Liver (tissue), 3 donors: ENCODE results near the gene APOBEC2.

Source experiments
- FOXA1 ChIP-seq: IDR thresholded peaks from 2 replicates; pipeline ENCODE4 v1.6.1; 2016; ENCODE audit warnings: antibody characterized with exemption
- HNF4A ChIP-seq, 2 donors: conservative IDR thresholded peaks; 2 replicates each; pipeline ENCODE4 v1.6.1; 2016; ENCODE audit warnings: antibody characterized with exemption in 2 of 2, mild to moderate bottlenecking in 2 of 2
- RAD21 ChIP-seq, 2 donors: IDR thresholded peaks; 2 replicates each; pipeline ENCODE4 v1.6.1; 2016; ENCODE audit warnings: antibody characterized with exemption in 2 of 2, mild to moderate bottlenecking in 2 of 2
- RXRA ChIP-seq, 2 donors: IDR thresholded peaks; 2 replicates each; pipeline ENCODE4 v1.6.1; 2017 to 2018; ENCODE audit warnings: antibody characterized with exemption in 2 of 2, mild to moderate bottlenecking in 1 of 2
- TAF1 ChIP-seq: conservative IDR thresholded peaks from 2 replicates; pipeline ENCODE4 v1.6.1; 2016; ENCODE audit warnings: antibody characterized with exemption, mild to moderate bottlenecking
- TF ChIP-seq, protein P1 (sequence below): IDR thresholded peaks from 2 replicates; pipeline ENCODE4 v1.6.1; 2016; ENCODE audit warnings: antibody characterized with exemption, mild to moderate bottlenecking
- TF ChIP-seq, protein P2 (sequence below): fragments of 150-350 bp; IDR thresholded peaks from 2 replicates; pipeline ENCODE4 v1.5.1; 2017; ENCODE audit warnings: improper control_type of control experiment, low read depth, low read length; ENCODE audit not compliant: missing input control
- TF ChIP-seq, protein P3 (sequence below): IDR thresholded peaks from 2 replicates; pipeline ENCODE4 v1.6.1; 2016; ENCODE audit warnings: antibody characterized with exemption
- donor health status: healthy.
- donor health status: healthy.

DNA sequence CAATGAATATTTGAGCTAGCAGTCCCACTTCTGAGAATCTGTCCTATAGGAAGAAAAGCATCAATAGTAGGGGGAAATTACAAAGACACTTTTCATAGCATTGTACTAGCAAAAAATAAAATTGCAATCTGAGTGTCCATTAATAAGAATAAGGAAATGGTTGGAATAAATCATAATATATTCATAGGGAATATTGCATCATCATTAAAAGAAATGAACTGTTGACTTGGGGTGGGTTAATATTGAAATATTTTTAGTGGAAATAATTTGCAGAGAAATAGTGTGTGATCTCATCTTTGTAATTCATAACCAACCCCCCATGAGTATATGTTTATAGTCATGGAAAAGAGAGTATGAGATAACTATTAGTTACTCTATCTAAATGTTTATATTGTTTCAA lies 32.2 kb downstream of the APOBEC2 start:
- TF ChIP-seq, protein P1, sequence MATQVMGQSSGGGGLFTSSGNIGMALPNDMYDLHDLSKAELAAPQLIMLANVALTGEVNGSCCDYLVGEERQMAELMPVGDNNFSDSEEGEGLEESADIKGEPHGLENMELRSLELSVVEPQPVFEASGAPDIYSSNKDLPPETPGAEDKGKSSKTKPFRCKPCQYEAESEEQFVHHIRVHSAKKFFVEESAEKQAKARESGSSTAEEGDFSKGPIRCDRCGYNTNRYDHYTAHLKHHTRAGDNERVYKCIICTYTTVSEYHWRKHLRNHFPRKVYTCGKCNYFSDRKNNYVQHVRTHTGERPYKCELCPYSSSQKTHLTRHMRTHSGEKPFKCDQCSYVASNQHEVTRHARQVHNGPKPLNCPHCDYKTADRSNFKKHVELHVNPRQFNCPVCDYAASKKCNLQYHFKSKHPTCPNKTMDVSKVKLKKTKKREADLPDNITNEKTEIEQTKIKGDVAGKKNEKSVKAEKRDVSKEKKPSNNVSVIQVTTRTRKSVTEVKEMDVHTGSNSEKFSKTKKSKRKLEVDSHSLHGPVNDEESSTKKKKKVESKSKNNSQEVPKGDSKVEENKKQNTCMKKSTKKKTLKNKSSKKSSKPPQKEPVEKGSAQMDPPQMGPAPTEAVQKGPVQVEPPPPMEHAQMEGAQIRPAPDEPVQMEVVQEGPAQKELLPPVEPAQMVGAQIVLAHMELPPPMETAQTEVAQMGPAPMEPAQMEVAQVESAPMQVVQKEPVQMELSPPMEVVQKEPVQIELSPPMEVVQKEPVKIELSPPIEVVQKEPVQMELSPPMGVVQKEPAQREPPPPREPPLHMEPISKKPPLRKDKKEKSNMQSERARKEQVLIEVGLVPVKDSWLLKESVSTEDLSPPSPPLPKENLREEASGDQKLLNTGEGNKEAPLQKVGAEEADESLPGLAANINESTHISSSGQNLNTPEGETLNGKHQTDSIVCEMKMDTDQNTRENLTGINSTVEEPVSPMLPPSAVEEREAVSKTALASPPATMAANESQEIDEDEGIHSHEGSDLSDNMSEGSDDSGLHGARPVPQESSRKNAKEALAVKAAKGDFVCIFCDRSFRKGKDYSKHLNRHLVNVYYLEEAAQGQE: no peak
- TF ChIP-seq, protein P2, sequence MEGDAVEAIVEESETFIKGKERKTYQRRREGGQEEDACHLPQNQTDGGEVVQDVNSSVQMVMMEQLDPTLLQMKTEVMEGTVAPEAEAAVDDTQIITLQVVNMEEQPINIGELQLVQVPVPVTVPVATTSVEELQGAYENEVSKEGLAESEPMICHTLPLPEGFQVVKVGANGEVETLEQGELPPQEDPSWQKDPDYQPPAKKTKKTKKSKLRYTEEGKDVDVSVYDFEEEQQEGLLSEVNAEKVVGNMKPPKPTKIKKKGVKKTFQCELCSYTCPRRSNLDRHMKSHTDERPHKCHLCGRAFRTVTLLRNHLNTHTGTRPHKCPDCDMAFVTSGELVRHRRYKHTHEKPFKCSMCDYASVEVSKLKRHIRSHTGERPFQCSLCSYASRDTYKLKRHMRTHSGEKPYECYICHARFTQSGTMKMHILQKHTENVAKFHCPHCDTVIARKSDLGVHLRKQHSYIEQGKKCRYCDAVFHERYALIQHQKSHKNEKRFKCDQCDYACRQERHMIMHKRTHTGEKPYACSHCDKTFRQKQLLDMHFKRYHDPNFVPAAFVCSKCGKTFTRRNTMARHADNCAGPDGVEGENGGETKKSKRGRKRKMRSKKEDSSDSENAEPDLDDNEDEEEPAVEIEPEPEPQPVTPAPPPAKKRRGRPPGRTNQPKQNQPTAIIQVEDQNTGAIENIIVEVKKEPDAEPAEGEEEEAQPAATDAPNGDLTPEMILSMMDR: no peak
- TF ChIP-seq RXRA (IDR thresholded peaks at IDR 0.05): no peak
- TF ChIP-seq, protein P3, sequence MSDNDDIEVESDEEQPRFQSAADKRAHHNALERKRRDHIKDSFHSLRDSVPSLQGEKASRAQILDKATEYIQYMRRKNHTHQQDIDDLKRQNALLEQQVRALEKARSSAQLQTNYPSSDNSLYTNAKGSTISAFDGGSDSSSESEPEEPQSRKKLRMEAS: no peak
- no peak for TF ChIP-seq FOXA1
- no peak for TF ChIP-seq RAD21 (IDR thresholded peaks at IDR 0.05)
- TF ChIP-seq TAF1: no peak
- TF ChIP-seq HNF4A (conservative IDR thresholded peaks at IDR 0.05): no peak
